Fibroblast of the aortic adventitia (primary cell): Measurements from ENCODE around the gene DAG1. TPM values are rescaled to one million over a fixed set of nuclear protein-coding genes. Genes with fewer than 3 reads are reported as not detected.

Source experiments
- DNase-seq: peaks from one replicate; pipeline ENCODE4 v3.0.0-alpha.2; 2010; ENCODE audit warnings: low read depth
- H3K4me3 ChIP-seq: 2 replicates; pipeline ENCODE4 v1.5.1; 2011; ENCODE audit warnings: low read depth, mild to moderate bottlenecking, control low read depth, low read length, moderate library complexity
- total RNA-seq: library from RNA; depleted of rRNA; stranded (reverse); fragments of >200 nt; gene quantifications from 2 replicates; pipeline ENCODE4 v1.2.3, GENCODE V29; 2012; ENCODE audit warnings: low replicate concordance
- TF ChIP-seq, protein P1 (sequence below): IDR thresholded peaks from 2 replicates; pipeline ENCODE4 v1.5.1; 2011; ENCODE audit warnings: mild to moderate bottlenecking, low read length, control low read depth, inconsistent platforms; ENCODE audit not compliant: insufficient read depth

DAG1 gene
- total RNA-seq, 1 donor = 63.4 TPM

DNA sequence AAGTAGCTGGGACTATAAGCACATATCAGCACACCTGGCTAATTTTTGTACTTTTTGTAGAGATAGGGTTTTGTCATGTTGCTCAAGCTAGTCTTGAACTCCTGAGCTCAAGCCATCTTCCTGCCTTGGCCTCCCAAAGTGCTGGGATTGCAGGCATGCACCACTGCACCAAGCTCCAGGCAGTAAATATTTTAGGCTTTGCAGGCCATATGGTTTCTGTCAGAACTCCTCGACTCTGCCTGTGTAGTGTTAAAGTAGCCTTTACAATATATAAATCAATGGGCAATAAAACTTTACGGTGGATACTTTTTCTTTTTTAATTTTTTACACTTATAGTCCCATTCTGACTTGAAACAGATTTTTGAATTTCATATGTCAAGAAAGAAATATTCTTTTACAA lies 41.6 kb downstream of the DAG1 start:
- H3K4me3 ChIP-seq = no peak overlapping the region
- DNase-seq = no peak
- TF ChIP-seq, protein P1, sequence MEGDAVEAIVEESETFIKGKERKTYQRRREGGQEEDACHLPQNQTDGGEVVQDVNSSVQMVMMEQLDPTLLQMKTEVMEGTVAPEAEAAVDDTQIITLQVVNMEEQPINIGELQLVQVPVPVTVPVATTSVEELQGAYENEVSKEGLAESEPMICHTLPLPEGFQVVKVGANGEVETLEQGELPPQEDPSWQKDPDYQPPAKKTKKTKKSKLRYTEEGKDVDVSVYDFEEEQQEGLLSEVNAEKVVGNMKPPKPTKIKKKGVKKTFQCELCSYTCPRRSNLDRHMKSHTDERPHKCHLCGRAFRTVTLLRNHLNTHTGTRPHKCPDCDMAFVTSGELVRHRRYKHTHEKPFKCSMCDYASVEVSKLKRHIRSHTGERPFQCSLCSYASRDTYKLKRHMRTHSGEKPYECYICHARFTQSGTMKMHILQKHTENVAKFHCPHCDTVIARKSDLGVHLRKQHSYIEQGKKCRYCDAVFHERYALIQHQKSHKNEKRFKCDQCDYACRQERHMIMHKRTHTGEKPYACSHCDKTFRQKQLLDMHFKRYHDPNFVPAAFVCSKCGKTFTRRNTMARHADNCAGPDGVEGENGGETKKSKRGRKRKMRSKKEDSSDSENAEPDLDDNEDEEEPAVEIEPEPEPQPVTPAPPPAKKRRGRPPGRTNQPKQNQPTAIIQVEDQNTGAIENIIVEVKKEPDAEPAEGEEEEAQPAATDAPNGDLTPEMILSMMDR = no peak

DNA sequence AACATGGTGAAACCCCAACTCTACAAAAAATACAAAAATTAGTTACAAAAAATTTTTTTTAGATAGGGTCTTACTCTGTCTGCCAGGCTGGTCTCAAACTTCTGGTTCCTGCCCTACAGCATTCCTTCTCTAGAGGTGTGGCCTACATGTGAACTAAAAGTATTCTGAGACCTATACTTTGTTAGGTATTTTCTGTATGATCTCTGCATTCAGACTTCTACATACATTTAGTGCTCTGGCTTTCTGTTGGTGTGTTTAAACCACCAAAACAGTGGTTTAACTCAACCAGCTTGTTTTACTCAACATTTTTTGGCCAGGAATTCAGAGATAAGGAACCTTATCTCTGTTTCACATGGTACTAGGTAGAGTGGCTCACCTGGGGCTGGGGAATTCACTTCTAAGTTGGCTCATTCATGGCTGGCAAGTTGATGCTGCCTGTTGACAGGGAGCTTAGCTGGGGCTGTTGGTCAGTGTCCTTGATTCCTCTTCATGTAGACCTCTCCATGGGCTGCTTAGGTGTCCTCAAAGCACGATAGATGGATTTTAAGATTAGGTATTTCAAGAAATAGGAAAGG lies 42.8 kb downstream of the DAG1 start:
- H3K4me3 ChIP-seq = no peak overlapping the region
- TF ChIP-seq, protein P1 = no peak
- DNase-seq = no peak

DNA sequence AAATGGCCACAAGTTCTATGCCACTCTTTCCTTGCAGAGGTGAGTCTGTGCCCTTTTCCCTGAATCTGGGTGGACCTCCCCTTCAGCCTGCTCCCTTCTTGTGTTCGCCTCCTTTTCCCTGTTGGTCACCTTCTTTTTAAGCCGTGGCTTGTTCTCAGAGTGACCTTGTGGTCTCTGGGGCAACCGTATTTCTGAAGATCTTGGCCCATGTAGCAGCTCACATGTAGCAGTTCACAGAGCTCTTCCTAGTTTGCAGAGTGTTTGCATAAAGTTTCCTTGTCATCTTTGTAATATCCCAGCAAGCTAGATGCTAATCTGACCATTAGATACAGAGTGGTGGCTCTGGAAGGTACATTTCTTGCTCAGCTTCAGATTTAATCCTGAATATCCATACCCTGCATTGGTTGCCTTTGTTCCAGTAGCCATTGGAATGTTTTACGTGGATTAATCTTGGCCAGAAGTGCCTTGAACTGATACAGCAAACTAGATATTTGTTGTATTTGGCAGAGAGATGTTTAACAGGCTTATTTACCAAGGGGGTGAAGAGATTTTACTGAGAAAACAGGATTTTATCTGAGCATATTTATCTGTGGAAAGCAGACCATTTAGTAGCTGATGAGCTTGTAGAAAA lies 43.5 kb downstream of the DAG1 start:
- TF ChIP-seq, protein P1 = no peak
- no peak for DNase-seq

DNA sequence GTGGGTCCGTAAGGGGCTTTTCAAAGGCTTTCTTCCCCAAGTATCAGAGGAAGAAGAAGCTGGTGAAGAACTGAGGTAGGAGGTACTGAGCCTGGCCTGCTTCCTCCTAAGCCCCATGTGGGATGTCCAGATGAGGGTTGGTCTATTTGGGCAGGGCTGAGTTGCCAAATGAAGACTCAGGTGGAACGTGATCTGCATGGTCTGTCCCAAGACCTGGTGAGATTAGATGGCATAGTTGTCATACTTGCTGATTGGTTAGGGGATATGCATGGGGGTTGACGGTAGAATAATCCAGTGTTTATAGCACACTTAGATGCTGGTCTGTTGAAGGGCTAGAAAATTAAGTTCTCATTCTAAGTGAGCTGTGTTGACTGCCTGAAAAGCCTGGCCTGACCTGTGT lies 47.9 kb downstream of the DAG1 start:
- H3K4me3 ChIP-seq = no peak overlapping the region
- TF ChIP-seq, protein P1 = no peak
- no peak for DNase-seq

More for the DNA sequence above, 43.5 kb downstream of the DAG1 start:
- no peak overlapping the region for H3K4me3 ChIP-seq

DNA sequence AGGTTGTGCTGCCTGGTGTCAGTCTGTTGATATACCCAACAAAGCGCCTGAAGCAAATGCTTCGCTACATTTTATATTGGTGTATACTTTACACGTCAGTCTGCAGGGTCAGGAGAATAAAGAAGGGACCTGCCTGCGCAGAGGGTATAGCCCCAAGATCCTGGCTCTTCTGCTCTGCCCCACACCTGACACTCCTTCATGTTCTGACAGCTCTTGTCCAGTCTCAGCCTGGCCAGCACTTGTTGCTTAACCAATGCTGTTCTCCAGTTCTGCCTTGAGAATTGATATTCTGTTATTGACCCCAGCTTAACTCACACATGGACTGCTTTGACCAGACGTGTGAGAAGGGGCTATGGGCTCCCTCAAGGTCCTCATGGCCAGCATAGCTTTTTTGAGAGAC lies 48.4 kb downstream of the DAG1 start:
- H3K4me3 ChIP-seq = no peak overlapping the region
- DNase-seq = no peak
- TF ChIP-seq, protein P1 = no peak

DNA sequence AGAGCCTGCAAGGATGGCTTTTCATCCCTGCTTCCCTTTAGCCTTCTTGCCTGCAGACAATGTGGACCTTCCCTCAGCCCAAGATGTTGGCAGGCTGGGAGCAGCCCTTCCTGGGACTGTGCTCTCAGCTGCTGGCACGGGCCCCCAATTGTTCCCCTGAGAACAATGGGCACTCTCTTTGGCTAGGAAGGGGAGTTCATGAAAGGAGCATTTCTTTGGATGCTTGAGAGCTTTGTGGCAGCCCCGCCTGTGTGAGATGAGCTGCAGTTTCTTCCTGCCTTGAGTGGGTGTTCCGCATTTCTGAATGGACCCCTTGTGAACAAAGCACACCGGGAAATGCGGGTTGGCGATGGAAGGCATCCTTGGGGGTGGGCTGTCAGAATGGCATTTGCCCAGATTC lies 49.2 kb downstream of the DAG1 start:
- TF ChIP-seq, protein P1 = no peak
- DNase-seq = peak; percentile 11
- H3K4me3 ChIP-seq = no peak overlapping the region
